ENCODE results near the gene SARDH. TPM values are rescaled to one million over a fixed set of nuclear protein-coding genes. Genes with fewer than 3 reads are reported as not detected.

Gene SARDH
- total RNA-seq, 1 donor from 2014 or later: 5.7 TPM

- Histone ChIP-seq H3K27ac (ENCODE audit: low read depth, low read length) (no peak overlapping the region), H3K9me3 (ENCODE audit: control insufficient read depth in 3 of 3, low read length in 3 of 3) (no peaks in the 10 kb centered on the region), H3K36me3 (ENCODE audit: control insufficient read depth in 3 of 3, insufficient read depth in 3 of 3, low read length in 3 of 3) (no peaks in the 10 kb centered on the region), H3K4me3 (ENCODE audit: low read length in 3 of 3) (no peak overlapping the region), H3K9ac (ENCODE audit: low read depth in 1 of 3, low read length in 3 of 3) (no peak overlapping the region), H3K27me3 (ENCODE audit: control insufficient read depth in 3 of 3, insufficient read depth in 3 of 3, low read length in 3 of 3) (peaks cover 19 to 29% (median 25%) of the 10 kb centered on the region in 3 donors), H3K4me1 (ENCODE audit: control insufficient read depth in 3 of 3, insufficient read depth in 3 of 3, low read length in 3 of 3) (peaks cover 5 to 26% (median 15%) of the 10 kb centered on the region in 3 donors)
These were observed 28.2 kb downstream of the SARDH start for GRCh38 chr9:133709691-133710571.

GRCh38 chr9:133709015-133709611 lies 29.0 kb downstream of the SARDH start:
- peaks cover 23 to 33% (median 23%) of the 10 kb centered on the region in 3 donors for H3K27me3 ChIP-seq (ENCODE audit: control insufficient read depth in 3 of 3, insufficient read depth in 3 of 3, low read length in 3 of 3)
- peaks cover 4 to 24% (median 13%) of the 10 kb centered on the region in 3 donors for H3K4me1 ChIP-seq (ENCODE audit: control insufficient read depth in 3 of 3, insufficient read depth in 3 of 3, low read length in 3 of 3)
- no peaks in the 10 kb centered on the region for H3K36me3 ChIP-seq (ENCODE audit: control insufficient read depth in 3 of 3, insufficient read depth in 3 of 3, low read length in 3 of 3)

GRCh38 chr9:133708246-133709014 lies 29.7 kb downstream of the SARDH start:
- no peak overlapping the region for H3K9ac ChIP-seq (ENCODE audit: low read depth in 1 of 3, low read length in 3 of 3)
- peaks cover 4 to 24% (median 13%) of the 10 kb centered on the region in 3 donors for H3K4me1 ChIP-seq (ENCODE audit: control insufficient read depth in 3 of 3, insufficient read depth in 3 of 3, low read length in 3 of 3)
- no peak overlapping the region for H3K27ac ChIP-seq (ENCODE audit: low read depth, low read length)
- H3K9me3 ChIP-seq (ENCODE audit: control insufficient read depth in 3 of 3, low read length in 3 of 3): no peaks in the 10 kb centered on the region
- H3K27me3 ChIP-seq (ENCODE audit: control insufficient read depth in 3 of 3, insufficient read depth in 3 of 3, low read length in 3 of 3): peaks cover 19 to 31% (median 19%) of the 10 kb centered on the region in 3 donors
- no peaks in the 10 kb centered on the region for H3K36me3 ChIP-seq (ENCODE audit: control insufficient read depth in 3 of 3, insufficient read depth in 3 of 3, low read length in 3 of 3)
- no peak overlapping the region for H3K4me3 ChIP-seq (ENCODE audit: low read length in 3 of 3)

More at GRCh38 chr9:133709015-133709611, 29.0 kb downstream of the SARDH start:
- H3K9me3 ChIP-seq (ENCODE audit: control insufficient read depth in 3 of 3, low read length in 3 of 3): no peaks in the 10 kb centered on the region
- no peak overlapping the region for H3K9ac ChIP-seq (ENCODE audit: low read depth in 1 of 3, low read length in 3 of 3)
- no peak overlapping the region for H3K4me3 ChIP-seq (ENCODE audit: low read length in 3 of 3)
- H3K27ac ChIP-seq (ENCODE audit: low read depth, low read length): no peak overlapping the region

- no peaks in the 10 kb centered on the region for H3K36me3 ChIP-seq (ENCODE audit: control insufficient read depth in 3 of 3, insufficient read depth in 3 of 3, low read length in 3 of 3)
- H3K4me3 ChIP-seq (ENCODE audit: low read length in 3 of 3): no peak overlapping the region
- H3K4me1 ChIP-seq (ENCODE audit: control insufficient read depth in 3 of 3, insufficient read depth in 3 of 3, low read length in 3 of 3): peaks cover 4 to 26% (median 16%) of the 10 kb centered on the region in 3 donors
- no peak overlapping the region for H3K27ac ChIP-seq (ENCODE audit: low read depth, low read length)
- no peaks in the 10 kb centered on the region for H3K9me3 ChIP-seq (ENCODE audit: control insufficient read depth in 3 of 3, low read length in 3 of 3)
- H3K27me3 ChIP-seq (ENCODE audit: control insufficient read depth in 3 of 3, insufficient read depth in 3 of 3, low read length in 3 of 3): peaks cover 19 to 33% (median 20%) of the 10 kb centered on the region in 3 donors
- no peak overlapping the region for H3K9ac ChIP-seq (ENCODE audit: low read depth in 1 of 3, low read length in 3 of 3)
These were observed 30.3 kb downstream of the SARDH start for GRCh38 chr9:133707763-133708245.

GRCh38 chr9:133707065-133707762 lies 30.9 kb downstream of the SARDH start:
- no peak overlapping the region for H3K4me3 ChIP-seq (ENCODE audit: low read length in 3 of 3)
- peaks cover 4 to 32% (median 18%) of the 10 kb centered on the region in 3 donors for H3K4me1 ChIP-seq (ENCODE audit: control insufficient read depth in 3 of 3, insufficient read depth in 3 of 3, low read length in 3 of 3)
- peak overlapping the region; percentile 40 for H3K27ac ChIP-seq (ENCODE audit: low read depth, low read length)
- H3K27me3 ChIP-seq (ENCODE audit: control insufficient read depth in 3 of 3, insufficient read depth in 3 of 3, low read length in 3 of 3): peaks cover 15 to 33% (median 19%) of the 10 kb centered on the region in 3 donors
- no peaks in the 10 kb centered on the region for H3K9me3 ChIP-seq (ENCODE audit: control insufficient read depth in 3 of 3, low read length in 3 of 3)
- H3K9ac ChIP-seq (ENCODE audit: low read depth in 1 of 3, low read length in 3 of 3): no peak overlapping the region
- no peaks in the 10 kb centered on the region for H3K36me3 ChIP-seq (ENCODE audit: control insufficient read depth in 3 of 3, insufficient read depth in 3 of 3, low read length in 3 of 3)

GRCh38 chr9:133706307-133707050 lies 31.7 kb downstream of the SARDH start:
- Histone ChIP-seq H3K4me3 (ENCODE audit: low read length in 3 of 3) (no peak overlapping the region), H3K27me3 (ENCODE audit: control insufficient read depth in 3 of 3, insufficient read depth in 3 of 3, low read length in 3 of 3) (peaks cover 18 to 35% (median 19%) of the 10 kb centered on the region in 3 donors), H3K9ac (ENCODE audit: low read depth in 1 of 3, low read length in 3 of 3) (no peak overlapping the region), H3K27ac (ENCODE audit: low read depth, low read length) (peak overlapping the region; percentile 40), H3K4me1 (ENCODE audit: control insufficient read depth in 3 of 3, insufficient read depth in 3 of 3, low read length in 3 of 3) (peaks cover 4 to 32% (median 23%) of the 10 kb centered on the region in 3 donors), H3K36me3 (ENCODE audit: control insufficient read depth in 3 of 3, insufficient read depth in 3 of 3, low read length in 3 of 3) (no peaks in the 10 kb centered on the region), H3K9me3 (ENCODE audit: control insufficient read depth in 3 of 3, low read length in 3 of 3) (no peaks in the 10 kb centered on the region)

- no peak overlapping the region for H3K9ac ChIP-seq (ENCODE audit: low read depth in 1 of 3, low read length in 3 of 3)
- H3K27ac ChIP-seq (ENCODE audit: low read depth, low read length): no peak overlapping the region
- no peaks in the 10 kb centered on the region for H3K36me3 ChIP-seq (ENCODE audit: control insufficient read depth in 3 of 3, insufficient read depth in 3 of 3, low read length in 3 of 3)
- no peaks in the 10 kb centered on the region for H3K9me3 ChIP-seq (ENCODE audit: control insufficient read depth in 3 of 3, low read length in 3 of 3)
- H3K27me3 ChIP-seq (ENCODE audit: control insufficient read depth in 3 of 3, insufficient read depth in 3 of 3, low read length in 3 of 3): peaks cover 26 to 40% (median 28%) of the 10 kb centered on the region in 3 donors
- H3K4me3 ChIP-seq (ENCODE audit: low read length in 3 of 3): no peak overlapping the region
- peaks cover 4 to 37% (median 26%) of the 10 kb centered on the region in 3 donors for H3K4me1 ChIP-seq (ENCODE audit: control insufficient read depth in 3 of 3, insufficient read depth in 3 of 3, low read length in 3 of 3)
These were observed 32.6 kb downstream of the SARDH start for GRCh38 chr9:133705576-133705975.

GRCh38 chr9:133704711-133705181 lies 33.4 kb downstream of the SARDH start:
- peaks cover 4 to 37% (median 26%) of the 10 kb centered on the region in 3 donors for H3K4me1 ChIP-seq (ENCODE audit: control insufficient read depth in 3 of 3, insufficient read depth in 3 of 3, low read length in 3 of 3)
- no peak overlapping the region for H3K27ac ChIP-seq (ENCODE audit: low read depth, low read length)
- no peaks in the 10 kb centered on the region for H3K36me3 ChIP-seq (ENCODE audit: control insufficient read depth in 3 of 3, insufficient read depth in 3 of 3, low read length in 3 of 3)
- H3K27me3 ChIP-seq (ENCODE audit: control insufficient read depth in 3 of 3, insufficient read depth in 3 of 3, low read length in 3 of 3): peaks cover 26 to 40% (median 32%) of the 10 kb centered on the region in 3 donors
- H3K9me3 ChIP-seq (ENCODE audit: control insufficient read depth in 3 of 3, low read length in 3 of 3): no peaks in the 10 kb centered on the region
- no peak overlapping the region for H3K4me3 ChIP-seq (ENCODE audit: low read length in 3 of 3)
- no peak overlapping the region for H3K9ac ChIP-seq (ENCODE audit: low read depth in 1 of 3, low read length in 3 of 3)
